Effector CD8-positive, alpha-beta T cell (primary cell): ENCODE measurements around the gene LY6G6C.
A peak's percentile ranks its signal among the peaks of the same experiment; 100 is the strongest.

Experiments used
- DNase-seq: peaks from one replicate; lab custom pipeline; 2025; lab: John Stamatoyannopoulos, UW
- total RNA-seq, 4 experiments: gene quantifications; one replicate each; lab custom pipeline; 2026; lab: John Stamatoyannopoulos, UW

The LY6G6C gene
- total RNA-seq = 0 to 0.10 (median 0.04) reads per million in 4 experiments

- no peak for DNase-seq
Measured at GRCh38 chr6:31721351-31722020, at the start of gene LY6G6C. Gene LY6G6C, minus strand, starts transcription at chr6:31721746. Its CDS starts 67 bp downstream, at chr6:31721679.

DNA sequence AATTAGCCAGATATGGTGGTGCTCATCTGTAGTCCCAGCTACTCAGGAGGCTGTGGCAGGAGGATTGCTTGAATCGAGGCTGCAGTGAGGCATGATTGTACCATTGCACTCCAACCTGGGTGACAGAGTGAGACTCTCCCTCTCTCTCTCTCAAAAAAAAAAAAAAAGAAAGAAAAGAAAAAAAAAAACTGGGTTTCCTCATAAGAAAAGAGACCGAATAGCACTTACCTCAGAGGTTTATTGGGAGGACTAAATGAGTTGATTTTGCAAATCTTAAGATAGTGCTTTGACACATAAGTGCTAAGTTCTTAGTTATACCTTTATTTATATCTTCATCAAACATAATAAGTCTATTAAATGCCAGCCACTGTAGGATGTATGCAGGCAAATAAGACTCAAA, 49.3 kb upstream of the LY6G6C start:
- no peak for DNase-seq

DNA sequence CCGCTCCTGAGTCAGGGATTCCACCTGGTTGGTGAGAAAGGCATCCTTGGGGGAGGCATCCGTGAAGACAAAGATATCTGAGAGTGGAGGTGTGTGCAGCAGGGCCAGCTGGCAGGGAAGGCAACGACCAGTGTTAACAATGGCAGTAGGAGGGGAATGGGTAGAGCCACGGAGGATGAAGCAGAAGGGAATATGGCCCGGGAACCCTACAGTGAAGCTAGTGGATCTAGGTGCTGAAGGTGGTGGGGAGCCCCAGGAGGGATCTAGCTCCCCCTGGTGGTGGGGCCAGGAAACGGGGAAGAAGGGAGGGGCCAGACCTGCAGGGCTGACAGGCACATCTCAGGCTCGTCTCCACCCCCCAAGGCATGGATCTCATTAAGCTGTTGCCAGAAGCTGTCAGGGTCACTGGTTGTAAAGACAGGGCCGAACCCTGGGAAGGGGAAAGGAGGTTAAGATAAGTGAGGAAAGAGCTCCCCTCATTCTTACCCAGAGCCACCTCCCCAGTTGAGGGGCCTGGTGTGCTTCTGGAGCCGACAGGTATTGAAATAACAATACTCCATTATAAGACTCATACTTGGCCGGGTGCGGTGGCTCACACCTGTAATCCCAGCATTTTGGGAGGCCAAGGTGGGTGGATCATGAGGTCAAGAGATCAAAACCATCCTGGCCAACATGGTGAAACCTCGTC, 48.3 kb upstream of the LY6G6C start:
- peak; percentile 67 for DNase-seq

DNA sequence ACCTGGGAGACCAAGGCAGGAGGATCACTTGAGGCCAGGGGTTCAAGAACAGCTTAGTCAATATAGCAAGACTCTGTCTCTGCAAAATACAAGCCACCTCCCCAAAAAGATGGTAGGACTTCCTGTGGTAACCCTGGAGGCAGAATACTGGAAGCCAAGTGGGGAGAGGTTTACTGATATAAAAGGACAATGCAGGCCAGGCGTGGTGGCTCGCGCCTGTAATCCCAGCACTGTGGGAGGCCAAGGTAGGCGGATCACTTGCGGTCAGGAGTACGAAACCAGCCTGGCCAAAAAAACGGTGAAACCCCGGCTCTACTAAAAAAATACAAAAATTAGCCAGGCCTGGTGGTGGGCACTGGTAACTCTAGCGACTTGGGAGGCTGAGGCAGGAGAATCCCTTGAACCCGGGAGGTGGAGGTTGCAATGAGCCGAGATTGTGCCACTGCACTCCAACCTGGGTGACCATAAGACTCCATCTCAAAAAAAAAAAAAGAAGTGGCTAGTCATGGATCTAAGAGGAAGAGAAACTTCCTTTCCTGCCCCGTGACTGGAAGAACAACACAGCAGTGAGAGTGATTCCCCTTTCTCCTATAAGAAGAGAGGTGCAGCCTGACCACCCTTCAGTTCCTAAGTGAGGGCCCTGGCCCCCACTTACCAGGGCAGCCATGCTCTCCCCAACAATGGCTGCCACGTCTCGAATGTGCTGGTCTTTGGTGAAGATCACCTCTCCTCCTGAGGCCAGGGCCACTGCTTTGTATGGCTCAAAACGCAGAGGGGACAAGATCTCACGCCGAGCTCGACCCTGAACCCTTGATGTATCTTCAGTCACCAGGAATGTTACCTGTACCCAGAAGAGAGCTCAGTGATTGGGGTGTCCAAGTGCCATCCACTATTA, 47.1 kb upstream of the LY6G6C start:
- no peak for DNase-seq

DNA sequence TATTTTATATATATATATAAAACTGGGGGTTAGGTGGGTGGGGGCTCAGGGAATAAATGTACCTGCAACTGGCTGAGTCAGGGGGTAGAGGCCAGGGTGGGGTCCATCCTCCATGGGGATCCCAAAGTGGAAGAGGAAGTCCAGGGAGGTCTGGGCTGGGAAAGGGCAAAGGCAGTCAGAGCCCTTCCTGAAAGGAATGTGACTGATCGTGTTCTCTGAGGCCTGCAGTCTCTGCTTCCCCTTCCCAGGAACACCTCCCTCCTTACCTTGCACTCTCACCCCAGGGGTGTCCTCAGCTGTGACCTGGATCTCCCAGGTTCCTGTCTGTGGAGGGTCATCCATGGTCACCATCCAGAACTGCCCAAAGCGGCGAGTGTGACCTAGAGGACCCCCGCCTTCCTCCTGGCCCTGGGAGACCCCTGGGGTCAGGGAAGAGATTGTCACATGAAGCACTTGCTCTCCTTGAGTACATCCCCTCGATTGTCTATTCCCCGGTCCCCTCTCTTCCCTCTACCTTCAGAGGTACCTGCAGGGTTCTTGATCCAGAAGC, 45.6 kb upstream of the LY6G6C start:
- DNase-seq = no peak

DNA sequence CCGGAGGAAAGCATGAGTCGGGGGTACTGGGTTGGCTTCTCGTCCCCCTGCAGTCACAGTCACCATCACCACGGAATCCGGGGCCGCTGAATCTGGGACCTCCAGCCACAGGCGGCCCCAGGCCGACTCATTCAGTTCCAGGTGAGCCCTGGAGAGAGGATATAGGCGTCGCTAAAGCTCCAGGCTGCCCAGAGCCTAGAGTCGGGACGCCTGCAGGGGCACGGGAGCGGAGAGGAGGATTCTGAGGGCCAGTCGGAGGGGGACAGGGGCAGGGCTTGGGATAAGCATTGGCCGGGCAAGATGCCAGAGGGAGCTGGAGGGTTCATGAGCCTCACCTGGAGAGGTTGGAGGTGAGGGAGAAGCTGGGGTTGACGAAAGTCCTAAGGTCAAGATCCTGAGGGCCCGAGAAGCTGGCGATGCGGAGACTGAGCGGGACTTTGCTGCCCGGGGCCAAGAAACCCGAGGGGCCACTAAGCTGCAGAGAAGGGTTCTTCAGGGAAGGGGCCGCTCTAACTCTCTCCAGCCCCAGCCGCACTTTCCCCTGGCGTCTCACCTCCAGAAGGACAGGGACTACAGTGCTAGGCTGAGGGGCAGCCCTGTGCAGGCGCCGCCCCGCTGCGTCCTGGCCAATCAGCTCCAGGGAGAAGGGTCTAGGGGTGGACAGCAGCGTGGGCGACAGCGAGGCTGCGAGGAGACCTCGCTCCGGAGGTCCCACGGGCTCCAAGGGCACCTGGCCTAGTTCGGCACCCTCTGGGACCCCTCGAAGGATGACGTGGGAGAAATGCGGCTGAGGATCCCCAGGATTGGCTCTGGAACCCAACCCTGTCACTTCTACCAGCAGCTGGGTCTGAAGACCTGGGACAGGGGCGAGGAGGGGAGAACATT, 44.6 kb upstream of the LY6G6C start:
- DNase-seq = no peak

GRCh38 chr6:31765559-31765909, 44.0 kb upstream of the LY6G6C start:
- no peak for DNase-seq

- no peak for DNase-seq
Measured at GRCh38 chr6:31764198-31764597, 42.7 kb upstream of the LY6G6C start.

GRCh38 chr6:31763619-31763940, 42.0 kb upstream of the LY6G6C start:
- no peak for DNase-seq

- DNase-seq = no peak
Measured at GRCh38 chr6:31762878-31763618, 41.5 kb upstream of the LY6G6C start.

DNA sequence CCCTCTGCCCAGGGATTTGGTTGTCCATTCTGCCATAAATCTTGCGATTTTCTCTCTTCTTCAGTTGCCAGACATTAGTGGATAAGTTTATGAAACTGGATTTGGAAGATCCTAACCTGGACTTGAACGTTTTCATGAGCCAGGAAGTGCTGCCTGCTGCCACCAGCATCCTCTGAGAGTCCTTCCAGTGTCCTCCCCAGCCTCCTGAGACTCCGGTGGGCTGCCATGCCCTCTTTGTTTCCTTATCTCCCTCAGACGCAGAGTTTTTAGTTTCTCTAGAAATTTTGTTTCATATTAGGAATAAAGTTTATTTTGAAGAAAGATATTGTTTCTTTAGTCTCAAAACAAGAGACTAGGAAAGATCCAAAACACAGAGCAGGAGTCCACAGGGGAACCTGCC, 40.8 kb upstream of the LY6G6C start, which contains the start of gene SAPCD1:
TSS of gene SAPCD1 (plus strand) at position 301 of the 400 bp plus-strand sequence. CDS start 399 bp downstream, outside the sequence.
- no peak for DNase-seq

GRCh38 chr6:31761343-31761742, 39.8 kb upstream of the LY6G6C start:
- no peak for DNase-seq

DNA sequence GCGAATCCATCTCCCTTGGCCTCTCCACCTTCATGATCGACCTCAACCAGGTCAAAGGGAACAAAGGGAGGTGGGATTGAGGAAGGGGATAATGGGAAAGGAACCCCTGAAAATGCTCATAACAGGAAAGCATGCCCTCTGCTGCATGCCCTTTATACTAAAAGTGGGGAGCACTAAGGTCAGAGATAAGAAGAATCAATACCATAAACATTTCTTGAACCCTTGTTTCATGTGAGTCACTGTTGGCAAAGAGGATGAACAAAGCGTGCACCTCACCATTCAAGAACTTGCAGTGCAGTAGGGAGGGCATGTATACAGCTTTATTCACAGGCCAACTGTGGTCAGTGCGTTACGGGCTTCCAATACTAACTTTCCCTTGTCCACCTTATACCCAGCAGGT, 39.2 kb upstream of the LY6G6C start:
- no peak for DNase-seq

GRCh38 chr6:31758281-31758680, 36.7 kb upstream of the LY6G6C start:
- no peak for DNase-seq

- DNase-seq = no peak
Measured at GRCh38 chr6:31752739-31753319, 31.3 kb upstream of the LY6G6C start.

GRCh38 chr6:31750411-31751022, 29.0 kb upstream of the LY6G6C start:
- DNase-seq = no peak

DNA sequence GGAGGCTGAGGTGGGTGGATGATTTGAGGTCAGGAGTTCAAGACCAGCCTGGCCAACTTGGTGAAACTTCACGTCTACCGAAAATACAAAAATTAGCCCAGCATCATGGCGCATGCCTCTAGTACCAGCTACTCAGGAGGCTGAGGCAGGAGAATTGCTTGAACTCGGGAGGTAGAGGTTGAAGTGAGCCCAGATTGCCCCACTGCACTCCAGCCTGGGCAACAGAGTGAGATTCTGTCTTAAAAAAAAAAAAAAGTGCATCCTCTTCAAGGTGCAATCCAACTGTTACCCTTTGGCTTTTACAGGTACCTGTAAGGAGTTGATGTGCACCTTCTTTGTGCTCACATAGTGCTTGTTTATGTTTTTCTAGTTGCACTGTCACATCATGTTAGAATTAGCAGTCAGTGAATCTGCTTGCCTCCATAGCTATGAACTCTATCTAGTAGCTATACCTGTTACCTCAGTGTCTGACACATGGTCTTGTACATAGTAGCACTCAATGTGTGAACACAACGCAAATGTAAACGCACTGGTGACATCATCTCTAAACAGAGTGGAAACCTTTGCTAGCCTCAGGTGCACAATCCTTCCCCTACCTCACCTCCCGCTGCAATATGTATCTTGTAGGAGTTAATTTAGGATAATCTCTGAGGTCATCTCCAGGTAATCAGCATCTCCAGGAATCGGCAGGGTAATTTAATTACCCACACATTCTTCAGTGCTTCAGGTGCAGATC, 27.9 kb upstream of the LY6G6C start:
- no peak for DNase-seq

DNA sequence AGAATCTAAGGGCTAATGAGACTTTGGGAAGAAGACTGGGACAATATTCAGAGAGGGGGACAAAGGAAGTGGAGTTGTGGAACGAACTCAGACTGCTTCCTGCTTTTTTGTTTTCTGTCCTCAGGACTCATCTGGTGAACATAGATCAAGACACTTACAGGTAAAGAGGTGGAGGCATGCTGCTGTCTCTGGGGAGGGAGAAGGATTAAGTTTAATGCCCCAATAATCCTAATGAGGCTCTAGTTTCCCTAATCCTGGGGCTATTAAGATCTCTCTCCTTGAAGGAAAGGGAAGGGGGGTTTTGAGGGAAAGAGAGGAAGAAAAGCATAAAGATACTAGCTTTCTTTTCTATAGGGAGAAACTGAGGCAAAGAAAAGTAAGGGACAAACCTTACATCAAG, 22.9 kb upstream of the LY6G6C start:
- no peak for DNase-seq

DNA sequence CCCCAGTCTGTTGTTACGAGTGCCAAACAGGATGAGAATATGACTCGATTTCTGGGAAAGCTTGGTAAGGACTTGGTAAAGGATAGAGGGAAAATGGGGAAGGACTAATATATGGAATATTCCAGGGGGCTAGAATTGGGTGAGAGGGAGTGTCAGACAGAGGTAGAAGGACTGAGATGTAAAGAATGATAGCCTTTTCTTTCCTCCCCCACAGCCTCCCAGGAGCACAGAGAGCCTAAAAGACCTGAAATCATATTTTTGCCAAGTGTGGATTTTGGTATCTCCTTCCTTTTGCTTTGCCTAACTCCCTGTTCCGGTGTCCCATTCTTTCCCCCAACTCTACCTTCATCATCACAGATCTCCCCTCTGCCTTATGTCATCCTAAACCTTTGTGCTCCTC, 21.3 kb upstream of the LY6G6C start:
- DNase-seq = no peak
